Renal cortical epithelial cell (primary cell): ENCODE data around the gene RCE1. TPM values are rescaled to one million over a fixed set of nuclear protein-coding genes. Genes with fewer than 3 reads are reported as not detected.

Source experiments
- DNase-seq: peaks from one replicate; pipeline ENCODE4 v3.0.0-alpha.2; 2011; ENCODE audit warnings: low read depth
- total RNA-seq: library from RNA; depleted of rRNA; stranded (reverse); fragments of >200 nt; gene quantifications from 2 replicates; pipeline ENCODE4 v1.2.3, GENCODE V29; 2014

The RCE1 gene
- total RNA-seq, 1 donor from 2014 or later, result 26.4 TPM

DNA sequence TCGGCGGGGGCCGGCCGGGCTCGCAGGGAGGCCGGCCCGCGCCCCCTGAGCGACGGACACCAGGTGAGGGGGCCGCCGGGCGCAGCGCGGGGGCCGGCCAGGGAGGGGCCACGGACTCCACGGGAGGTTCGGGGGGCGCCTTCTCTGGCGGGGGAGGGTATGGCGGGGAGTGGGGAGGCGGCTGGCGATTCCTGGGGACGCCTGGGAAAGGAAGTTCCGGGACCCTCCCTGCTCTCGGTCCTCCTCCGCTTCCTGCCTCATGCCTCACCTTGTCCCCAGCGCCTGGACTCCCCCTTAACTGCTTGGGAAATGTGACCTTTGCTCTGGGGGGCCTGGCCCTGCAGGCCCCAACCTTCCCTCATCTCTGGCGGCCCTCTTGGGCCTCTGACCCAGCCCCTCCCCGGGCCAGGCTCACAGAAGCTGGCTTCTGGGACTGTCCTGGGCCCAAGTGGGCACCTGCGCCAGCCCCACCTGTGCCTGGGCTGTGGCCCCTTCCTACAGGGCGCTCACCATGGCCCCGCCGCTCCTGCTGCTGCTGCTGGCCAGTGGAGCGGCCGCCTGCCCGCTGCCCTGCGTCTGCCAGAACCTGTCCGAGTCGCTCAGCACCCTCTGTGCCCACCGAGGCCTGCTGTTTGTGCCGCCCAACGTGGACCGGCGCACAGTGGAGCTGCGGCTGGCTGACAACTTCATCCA is 14.1 kb downstream of the RCE1 start:
- DNase-seq, result no peak

DNA sequence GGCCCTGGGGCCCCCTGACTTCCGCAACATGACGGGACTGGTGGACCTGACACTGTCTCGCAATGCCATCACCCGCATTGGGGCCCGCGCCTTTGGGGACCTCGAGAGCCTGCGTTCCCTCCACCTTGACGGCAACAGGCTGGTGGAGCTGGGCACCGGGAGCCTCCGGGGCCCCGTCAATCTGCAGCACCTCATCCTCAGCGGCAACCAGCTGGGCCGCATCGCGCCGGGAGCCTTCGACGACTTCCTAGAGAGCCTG is 14.6 kb downstream of the RCE1 start:
- no peak for DNase-seq

DNA sequence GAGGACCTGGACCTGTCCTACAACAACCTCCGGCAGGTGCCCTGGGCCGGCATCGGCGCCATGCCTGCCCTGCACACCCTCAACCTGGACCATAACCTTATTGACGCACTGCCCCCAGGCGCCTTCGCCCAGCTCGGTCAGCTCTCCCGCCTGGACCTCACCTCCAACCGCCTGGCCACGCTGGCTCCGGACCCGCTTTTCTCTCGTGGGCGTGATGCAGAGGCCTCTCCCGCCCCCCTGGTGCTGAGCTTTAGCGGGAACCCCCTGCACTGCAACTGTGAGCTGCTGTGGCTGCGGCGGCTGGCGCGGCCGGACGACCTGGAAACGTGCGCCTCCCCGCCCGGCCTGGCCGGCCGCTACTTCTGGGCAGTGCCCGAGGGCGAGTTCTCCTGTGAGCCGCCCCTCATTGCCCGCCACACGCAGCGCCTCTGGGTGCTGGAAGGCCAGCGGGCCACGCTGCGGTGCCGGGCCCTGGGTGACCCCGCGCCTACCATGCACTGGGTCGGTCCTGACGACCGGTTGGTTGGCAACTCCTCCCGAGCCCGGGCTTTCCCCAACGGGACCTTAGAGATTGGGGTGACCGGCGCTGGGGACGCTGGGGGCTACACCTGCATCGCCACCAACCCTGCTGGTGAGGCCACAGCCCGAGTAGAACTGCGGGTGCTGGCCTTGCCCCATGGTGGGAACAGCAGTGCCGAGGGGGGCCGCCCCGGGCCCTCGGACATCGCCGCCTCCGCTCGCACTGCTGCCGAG is 15.1 kb downstream of the RCE1 start:
- DNase-seq, result no peak

DNA sequence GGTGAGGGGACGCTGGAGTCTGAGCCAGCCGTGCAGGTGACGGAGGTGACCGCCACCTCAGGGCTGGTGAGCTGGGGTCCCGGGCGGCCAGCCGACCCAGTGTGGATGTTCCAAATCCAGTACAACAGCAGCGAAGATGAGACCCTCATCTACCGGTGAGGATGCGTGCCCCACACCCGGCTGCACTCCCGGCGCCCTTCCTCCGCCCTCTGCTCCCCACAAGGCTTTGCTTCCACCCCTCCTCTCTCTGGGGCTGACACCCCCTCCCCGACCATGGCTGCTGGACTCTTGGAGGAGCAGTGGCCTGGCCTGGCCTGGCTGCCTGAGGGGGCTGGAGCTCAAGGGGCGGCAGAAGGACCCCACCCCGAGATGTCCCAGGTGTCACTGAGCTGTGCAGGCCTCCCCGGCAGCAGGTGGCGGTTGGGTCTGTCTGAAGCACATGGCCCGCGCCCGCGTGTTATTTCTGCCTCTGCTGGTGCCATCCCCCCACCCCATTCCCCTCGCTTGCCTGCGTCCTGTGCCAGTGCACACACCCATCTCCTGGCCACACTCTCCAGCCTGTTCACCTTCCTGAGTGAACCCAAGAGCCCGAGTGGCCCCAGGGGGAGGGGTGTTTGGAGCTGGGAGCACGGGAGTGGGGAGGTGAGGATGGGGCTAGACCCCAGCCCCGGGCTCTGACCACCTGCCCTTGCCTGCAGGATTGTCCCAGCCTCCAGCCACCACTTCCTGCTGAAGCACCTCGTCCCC is 15.9 kb downstream of the RCE1 start:
- DNase-seq, result no peak

DNA sequence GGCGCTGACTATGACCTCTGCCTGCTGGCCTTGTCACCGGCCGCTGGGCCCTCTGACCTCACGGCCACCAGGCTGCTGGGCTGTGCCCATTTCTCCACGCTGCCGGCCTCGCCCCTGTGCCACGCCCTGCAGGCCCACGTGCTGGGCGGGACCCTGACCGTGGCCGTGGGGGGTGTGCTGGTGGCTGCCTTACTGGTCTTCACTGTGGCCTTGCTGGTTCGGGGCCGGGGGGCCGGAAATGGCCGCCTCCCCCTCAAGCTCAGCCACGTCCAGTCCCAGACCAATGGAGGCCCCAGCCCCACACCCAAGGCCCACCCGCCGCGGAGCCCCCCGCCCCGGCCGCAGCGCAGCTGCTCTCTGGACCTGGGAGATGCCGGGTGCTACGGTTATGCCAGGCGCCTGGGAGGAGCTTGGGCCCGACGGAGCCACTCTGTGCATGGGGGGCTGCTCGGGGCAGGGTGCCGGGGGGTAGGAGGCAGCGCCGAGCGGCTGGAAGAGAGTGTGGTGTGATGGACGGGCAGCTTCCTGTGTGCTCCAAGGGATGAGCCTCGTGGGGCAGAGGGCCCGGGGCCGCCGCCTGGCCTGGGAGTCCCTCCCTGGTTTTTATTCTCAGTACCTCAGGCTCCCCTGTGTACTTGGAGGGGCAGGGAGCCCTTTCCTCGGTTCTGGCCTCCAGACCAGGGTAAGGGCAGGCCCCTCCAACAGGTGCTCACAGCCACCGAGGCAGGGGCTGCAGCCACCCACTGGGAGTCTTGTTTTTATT is 16.6 kb downstream of the RCE1 start:
- DNase-seq, result no peak

DNA sequence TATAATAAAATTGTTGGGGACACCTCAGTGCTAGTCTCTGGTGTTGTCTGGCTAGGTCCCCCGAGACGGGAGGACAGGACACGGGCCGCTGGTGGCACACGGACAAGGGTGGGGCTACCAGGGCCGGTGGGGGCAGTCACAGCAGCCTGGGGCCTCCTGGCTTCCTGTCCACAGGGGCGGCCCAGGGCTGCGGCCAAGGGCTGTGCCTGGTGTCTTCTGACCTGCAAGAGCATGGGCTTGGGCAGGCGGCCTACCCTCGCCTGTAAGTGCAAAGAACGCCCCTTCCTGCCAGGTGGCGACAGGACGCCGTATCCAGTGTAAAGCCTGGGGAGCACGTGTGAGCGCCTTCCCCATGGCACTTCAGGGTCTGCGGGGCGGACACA is 17.2 kb downstream of the RCE1 start:
- DNase-seq, result no peak

DNA sequence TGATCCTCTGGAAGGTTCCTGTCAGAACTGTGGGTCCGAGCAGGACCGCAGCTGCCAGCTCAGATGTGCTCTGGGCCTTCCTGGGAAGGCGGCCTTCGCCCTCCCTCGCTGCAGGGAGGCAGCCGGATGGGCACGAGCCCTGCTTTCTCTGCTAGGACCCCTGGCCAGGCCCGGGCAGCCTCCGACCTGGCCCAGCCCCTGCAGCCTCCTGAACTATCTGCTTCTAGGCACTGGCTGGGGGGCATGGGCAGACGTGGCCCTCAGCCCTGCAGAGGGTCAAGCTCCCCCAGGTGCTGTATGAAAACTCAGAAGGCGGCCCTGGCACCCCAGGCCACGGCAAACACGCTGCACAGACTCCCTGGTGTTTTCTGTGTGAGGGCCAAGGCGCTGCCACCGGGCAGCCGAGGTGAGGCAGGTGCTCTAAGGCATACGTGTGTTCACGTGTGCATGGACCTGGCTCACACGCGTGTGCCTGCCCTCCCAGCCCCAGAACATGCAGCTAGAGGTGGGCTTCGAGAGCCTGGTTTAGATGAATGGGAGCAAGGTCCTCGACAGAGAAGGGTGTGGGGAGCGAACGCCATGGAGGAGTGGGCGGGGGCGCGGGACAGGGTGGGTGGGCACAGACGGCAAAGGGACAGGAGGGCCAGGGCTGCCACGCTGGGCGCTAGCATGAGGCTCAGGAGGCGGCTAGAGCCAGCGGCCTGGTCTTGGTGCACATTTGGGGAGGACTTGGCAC is 18.0 kb downstream of the RCE1 start:
- no peak for DNase-seq

DNA sequence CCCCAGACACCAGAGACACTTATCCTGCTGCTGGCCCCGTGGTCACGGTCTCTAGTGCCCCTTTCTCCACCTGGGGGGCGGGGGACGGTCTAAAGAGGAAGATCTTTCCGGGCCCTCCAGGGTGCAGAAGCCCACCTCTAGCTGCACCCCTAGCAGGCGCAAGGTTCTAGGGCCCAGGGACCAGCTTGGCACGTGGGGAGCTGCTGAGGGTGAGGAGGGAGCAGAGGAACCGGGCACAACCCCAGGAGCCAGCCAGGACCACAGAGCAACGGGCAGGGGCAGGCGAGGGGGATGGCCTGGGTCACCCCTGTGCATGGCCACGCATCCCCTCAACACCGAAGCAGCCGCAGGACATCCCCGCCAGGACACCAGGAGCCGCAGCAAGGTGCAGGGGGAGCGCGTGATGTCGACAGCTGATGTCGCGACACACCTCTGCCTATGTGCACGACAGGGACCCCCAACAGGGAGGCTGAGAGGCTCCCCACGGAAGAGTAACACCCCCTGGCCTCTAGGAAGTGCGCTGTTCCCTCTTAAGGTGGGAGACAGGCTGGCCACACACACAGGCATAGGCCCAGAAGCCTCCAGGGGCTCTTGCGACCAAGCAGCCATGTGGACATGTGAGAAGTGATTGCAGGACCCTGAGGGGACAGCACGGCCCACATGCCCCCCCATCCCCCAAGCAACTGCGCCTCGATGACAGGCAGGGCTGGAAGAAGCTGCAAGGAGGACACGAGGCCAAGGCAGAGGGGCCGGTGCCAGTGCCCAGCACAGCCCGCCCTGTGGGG is 18.7 kb downstream of the RCE1 start:
- no peak for DNase-seq

DNA sequence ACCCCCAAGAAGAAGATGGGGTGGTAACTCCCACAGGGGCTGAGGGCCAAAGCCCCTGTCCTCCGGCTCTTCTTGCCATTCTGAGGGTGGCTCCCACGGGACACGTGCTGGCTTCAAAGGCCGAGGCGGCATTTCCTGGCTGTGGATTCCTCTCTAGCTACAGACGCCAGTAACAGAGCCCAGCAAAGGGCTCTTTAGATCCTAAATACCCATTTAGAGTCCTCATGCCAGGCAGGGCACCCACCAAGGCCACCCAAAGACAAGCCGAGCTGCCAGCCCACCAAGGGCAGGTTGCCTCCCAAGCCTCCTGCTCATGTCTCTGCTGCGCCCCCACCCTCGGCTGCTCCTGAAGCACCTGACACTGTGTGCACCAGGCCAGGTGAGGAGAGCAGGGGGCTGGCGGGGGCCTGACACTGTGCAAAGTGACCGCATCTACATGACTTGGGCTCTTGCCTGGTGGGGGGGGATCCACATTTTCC is 19.4 kb downstream of the RCE1 start:
- no peak for DNase-seq

DNA sequence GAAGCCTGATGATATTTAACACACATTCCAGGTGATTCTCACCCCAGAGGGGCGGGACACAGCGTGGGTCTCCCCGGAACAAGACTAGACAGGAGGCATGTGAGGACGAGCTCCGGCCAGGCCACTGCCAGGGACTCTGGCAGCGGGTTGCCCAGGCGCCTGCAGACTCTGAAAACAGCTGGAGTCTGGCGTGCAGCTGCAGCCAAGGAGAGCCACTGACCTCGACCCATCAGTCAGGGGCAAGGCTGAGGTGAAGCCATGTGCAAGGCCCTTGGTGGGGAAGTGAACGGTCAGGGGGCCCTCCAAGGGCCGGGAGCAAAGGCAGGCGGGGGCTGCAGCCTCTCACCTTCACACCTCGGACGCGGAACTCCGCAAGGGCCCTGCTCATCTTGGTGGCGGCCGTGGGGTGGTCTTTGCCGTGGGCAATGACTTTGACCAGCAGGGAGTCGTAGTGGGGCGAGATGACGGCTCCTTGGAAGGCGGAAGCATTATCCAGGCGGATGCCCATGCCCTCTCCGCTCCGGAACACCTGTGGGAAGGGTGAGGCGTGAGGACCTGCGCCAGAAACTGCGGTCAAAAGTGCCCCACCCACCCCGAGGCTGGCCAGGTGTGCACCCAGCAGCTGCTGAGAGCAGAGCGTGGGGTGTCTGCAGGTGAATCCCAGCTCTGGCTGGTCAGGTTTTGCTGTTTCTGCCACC is 20.3 kb downstream of the RCE1 start:
- DNase-seq, result no peak

DNA sequence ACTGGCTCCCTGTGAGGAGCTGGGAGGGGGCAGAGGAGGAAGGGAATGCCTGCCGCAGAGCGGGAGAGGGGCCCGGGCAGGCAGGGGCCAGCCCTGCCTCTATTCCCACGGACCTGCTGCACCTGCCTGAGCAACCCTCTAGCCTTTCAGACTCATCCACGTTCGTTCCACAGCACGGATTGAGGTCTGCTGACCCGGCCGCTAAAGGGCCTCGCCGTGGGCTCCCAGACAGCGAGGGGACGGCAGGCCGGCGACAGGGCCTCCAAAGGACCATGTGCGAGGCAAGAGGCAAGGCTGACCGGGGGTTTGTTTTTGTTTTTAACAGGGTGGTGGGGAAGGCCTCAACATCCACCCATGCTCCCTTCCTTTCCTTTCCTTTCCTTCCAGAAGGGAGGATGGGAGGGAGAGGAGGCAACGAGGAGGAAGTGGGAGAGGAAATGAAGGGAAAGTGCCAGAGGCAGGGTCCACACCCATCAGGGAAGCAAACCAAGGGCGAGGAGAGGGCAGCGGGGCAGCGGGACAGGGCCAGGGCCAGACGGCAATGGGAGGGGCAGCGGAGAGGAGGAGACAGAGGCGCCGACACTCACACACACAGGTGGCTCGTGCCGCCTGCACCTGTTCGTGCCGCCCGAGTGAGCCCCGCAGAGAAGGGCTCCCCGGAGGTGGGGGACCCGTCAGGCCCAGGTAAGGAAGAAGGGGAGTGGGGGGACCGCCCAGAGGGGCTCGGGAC is 21.1 kb downstream of the RCE1 start:
- DNase-seq, result no peak

DNA sequence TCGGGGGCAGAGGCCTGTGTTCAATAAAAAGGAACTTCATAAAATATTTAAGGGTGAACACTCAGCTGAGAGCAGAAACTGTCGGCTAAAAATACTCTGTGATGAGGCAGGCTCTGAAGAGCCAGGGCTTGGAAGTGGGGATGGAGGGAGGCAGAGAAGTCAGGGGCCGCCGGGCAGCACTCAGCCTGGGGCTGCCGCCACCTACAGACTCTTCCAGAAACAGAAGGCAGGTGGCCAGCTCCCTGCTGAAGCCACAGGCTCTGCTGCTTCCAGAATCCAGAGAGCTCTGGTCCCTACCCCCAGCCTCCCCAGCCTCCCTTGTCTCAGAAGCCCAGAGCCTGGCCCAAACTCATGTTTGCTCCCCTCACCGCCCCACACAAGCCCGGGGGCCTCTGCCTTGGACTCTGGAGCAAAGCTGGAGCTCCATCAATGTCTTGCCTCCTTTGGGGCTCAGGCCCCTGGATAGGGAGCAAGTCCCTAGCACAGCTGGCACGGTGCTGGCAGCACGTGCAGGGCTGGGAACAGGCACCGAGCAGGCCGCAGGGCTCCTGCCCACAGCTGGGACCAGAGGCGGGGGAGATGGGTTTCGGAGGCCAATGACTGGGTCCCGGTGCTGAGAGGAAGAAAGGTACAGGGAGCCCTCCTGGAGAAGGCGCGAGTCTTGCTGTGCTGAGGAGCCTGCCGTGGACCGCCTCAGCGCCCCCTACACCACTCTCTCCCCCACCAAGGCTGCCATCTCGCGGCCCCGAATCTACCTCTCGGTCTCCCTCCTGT is 21.9 kb downstream of the RCE1 start:
- DNase-seq, result no peak

DNA sequence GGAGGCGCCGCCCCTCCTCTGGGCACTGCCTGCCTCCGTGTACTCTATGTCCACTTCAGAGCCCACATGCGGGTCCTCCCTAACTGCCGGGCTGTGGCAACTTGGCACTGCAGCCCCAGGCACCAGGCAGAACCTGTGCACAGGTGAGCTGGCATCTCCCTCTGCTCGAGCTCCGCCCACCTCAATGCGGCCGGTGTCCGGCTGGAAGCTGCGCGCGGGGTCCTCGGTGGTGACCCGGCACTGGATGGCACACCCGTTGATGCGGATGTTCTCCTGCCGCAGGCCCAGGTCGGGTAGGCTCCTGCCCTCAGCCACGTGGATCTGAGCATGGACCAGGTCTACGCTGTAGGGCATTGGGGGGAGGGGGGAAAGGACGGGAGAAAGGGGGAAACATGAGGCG is 22.8 kb downstream of the RCE1 start:
- no peak for DNase-seq

DNA sequence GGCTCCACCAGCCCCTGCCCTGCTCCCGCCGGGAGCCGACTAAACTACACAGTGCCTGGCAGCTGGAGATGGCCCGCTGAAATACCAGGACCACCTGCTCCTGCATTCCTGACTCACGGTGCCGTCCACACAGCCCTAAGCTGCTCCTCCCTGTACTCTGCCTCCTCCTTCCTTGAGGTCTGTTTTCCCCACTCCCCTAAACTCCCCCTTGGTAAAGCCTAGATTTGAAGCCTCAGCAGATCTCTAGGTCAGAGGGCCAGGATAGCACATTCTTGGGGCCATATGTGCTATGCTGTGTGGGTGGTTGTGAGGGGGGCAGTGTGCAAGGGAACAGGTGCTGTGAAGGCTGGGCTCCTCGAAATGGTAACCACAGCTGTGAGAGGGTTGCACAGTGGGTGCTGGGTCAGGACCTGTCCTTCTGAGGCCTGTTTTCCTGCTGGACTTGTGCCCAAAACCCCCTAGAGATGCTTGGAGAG is 23.3 kb downstream of the RCE1 start:
- DNase-seq, result no peak

DNA sequence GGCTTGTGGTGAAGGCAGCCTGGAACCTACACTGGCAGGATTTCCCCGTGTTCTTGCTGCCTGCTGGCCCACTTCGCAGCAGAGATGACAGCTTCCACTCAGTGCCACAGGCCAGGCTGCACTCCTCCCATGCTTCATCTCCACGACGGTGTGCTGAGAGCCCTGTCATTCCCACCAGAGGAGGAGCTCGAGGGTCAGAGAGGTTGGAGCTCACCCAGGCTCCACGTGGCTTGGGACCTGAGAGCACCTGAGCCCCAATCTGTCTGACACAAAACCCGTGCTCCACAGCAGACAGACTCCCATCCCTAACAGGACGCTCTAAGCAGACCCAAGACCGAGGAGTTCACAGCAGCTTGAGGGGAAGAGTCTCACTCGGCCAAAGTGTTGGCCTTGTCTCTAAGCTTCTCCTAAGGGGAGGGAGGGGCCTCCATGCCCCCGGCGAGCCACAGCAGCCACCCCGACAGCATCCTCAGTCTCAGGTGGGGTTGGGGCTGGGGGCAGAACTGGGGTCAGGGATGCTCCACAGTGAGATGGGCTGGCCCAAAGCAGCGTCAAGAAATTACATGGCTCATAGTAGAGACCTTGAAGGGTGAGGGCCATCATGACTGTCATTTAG is 24.3 kb downstream of the RCE1 start:
- DNase-seq, result no peak

DNA sequence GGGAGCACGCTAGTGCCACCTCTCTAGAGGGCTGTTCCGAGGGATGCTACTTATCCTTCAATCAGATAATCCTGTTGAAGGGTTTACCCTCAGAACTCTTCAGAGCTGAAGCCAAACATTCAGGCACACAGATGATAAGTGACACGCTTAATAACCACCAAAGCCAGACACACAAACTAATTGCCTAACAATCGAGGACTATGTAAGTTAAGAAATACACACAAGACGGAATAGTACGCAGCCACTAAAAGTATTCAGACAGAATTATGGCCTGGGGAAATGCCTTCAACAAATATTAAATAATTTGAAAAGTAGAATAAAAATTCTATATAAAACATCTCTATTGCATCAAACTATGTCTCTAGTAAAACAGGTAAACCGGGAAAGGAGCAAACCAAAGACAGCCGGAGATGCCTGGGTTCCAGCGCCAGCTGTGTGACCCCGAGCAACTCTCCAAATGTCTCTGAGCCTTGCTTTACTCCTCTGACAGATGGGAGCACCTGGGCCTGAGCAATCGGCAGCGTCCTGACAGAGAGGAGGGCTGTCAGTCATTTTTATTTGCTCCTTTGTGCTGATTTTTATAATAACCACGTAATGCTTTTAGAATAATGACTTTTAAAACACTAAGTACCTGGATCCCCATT is 25.0 kb downstream of the RCE1 start:
- DNase-seq, result no peak

DNA sequence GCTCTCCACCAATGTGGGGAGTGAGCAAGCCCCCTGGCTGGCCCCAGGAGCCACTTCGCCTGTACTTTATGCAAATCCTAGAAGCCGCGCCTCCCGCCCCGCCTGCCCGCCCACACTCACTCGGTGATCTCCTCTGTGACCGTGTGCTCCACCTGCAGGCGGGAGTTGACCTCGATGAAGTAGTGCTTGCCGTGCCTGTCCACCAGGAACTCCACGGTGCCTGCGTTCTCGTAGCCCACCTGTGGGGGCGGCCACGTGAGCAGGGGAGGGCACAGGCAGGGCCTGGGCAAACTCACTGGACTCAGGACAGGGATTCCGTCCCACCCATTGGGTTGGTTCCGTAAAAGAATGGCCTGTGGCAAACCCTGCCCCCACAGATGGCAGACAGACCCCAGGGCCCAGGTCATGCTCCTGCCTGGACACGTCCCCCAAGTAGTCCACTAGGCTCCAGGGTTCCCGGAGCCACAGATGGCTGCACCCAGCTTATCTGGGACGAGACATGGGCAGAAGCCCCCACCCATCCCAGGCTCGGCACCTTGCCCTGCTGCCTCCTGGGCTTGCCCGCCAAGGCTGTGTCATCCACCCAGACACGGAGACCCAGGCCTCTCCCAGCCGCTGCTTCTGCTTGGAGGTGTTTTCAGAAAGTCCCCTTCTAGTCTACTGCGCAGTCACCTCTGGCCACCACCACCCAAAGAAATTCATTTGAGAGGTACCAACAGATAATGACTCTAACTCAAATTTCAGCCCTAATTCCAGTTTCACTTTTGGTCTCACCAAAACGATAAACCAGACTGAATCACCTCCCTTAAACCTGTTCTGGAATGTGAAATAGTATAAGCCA is 25.7 kb downstream of the RCE1 start:
- peak; percentile 11 for DNase-seq
